ENCODE measurements around the gene SMOC1.

SMOC1 gene

DNA sequence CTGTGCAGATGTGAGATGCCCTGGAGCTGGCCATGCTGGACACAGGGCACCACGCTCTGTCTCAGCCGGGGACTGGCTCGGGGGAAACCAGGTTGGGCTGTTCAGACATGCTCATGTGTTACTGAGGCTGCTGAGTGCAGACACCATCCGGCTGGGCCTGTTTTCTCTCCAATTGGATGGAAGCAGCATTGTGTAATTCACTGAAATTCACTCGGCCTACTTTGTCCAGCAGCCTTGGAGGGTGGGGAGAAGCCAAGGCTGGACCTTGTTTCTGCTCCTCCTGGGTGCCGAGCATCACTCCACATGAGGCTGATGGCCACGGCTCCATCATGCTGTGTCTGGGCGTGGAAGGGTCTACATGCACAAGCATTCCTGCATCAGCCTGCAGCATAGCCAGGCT is 130.7 kb downstream of the SMOC1 start:
- Histone ChIP-seq H3K27me3 (no peaks in the 10 kb centered on the region), H3K4me1 (ENCODE audit: control insufficient read depth in 1 of 2, insufficient read depth in 1 of 2, low read depth in 1 of 2, low read length in 1 of 2) (no peaks in the 10 kb centered on the region), H3K4me3 (ENCODE audit: low read depth in 1 of 2, low read length in 1 of 2) (no peak overlapping the region), H3K36me3 (no peaks in the 10 kb centered on the region), H3K27ac (no peak overlapping the region), H3K9me3 (no peaks in the 10 kb centered on the region)
- no peak for TF ChIP-seq CTCF (IDR thresholded peaks at IDR 0.05)

- H3K9me3 ChIP-seq = no peaks in the 10 kb centered on the region
- TF ChIP-seq CTCF (IDR thresholded peaks at IDR 0.05) = no peak
- H3K4me1 ChIP-seq (ENCODE audit: control insufficient read depth in 1 of 2, insufficient read depth in 1 of 2, low read depth in 1 of 2, low read length in 1 of 2) = no peaks in the 10 kb centered on the region
- H3K27ac ChIP-seq = no peak overlapping the region
- no peak overlapping the region for H3K4me3 ChIP-seq (ENCODE audit: low read depth in 1 of 2, low read length in 1 of 2)
- no peaks in the 10 kb centered on the region for H3K27me3 ChIP-seq
- no peaks in the 10 kb centered on the region for H3K36me3 ChIP-seq
These were observed 131.9 kb downstream of the SMOC1 start for GRCh38 chr14:70011098-70011497.

GRCh38 chr14:70011708-70012107 is 132.5 kb downstream of the SMOC1 start:
- H3K4me3 ChIP-seq (ENCODE audit: low read depth in 1 of 2, low read length in 1 of 2) = no peak overlapping the region
- H3K27me3 ChIP-seq = no peaks in the 10 kb centered on the region
- no peaks in the 10 kb centered on the region for H3K36me3 ChIP-seq
- no peak overlapping the region for H3K27ac ChIP-seq
- no peak for TF ChIP-seq CTCF (IDR thresholded peaks at IDR 0.05)
- no peaks in the 10 kb centered on the region for H3K4me1 ChIP-seq (ENCODE audit: control insufficient read depth in 1 of 2, insufficient read depth in 1 of 2, low read depth in 1 of 2, low read length in 1 of 2)
- H3K9me3 ChIP-seq = no peaks in the 10 kb centered on the region

- Histone ChIP-seq H3K9me3 (no peaks in the 10 kb centered on the region), H3K4me3 (ENCODE audit: low read depth in 1 of 2, low read length in 1 of 2) (no peak overlapping the region), H3K36me3 (no peaks in the 10 kb centered on the region), H3K27ac (no peak overlapping the region), H3K4me1 (ENCODE audit: control insufficient read depth in 1 of 2, insufficient read depth in 1 of 2, low read depth in 1 of 2, low read length in 1 of 2) (no peaks in the 10 kb centered on the region), H3K27me3 (peaks cover 6% of the 10 kb centered on the region)
- TF ChIP-seq CTCF (IDR thresholded peaks at IDR 0.05) = no peak
These were observed 134.2 kb downstream of the SMOC1 start for GRCh38 chr14:70013271-70013873.

GRCh38 chr14:70014406-70015095 is 135.3 kb downstream of the SMOC1 start:
- H3K4me3 ChIP-seq (ENCODE audit: low read depth in 1 of 2, low read length in 1 of 2) = no peak overlapping the region
- H3K9me3 ChIP-seq = no peaks in the 10 kb centered on the region
- no peaks in the 10 kb centered on the region for H3K4me1 ChIP-seq (ENCODE audit: control insufficient read depth in 1 of 2, insufficient read depth in 1 of 2, low read depth in 1 of 2, low read length in 1 of 2)
- no peak for TF ChIP-seq CTCF (IDR thresholded peaks at IDR 0.05)
- H3K27ac ChIP-seq = no peak overlapping the region
- peaks cover 16% of the 10 kb centered on the region for H3K27me3 ChIP-seq
- no peaks in the 10 kb centered on the region for H3K36me3 ChIP-seq

Measured in neutrophil (primary cell).